ENCODE data around the gene FAF2.

DNA sequence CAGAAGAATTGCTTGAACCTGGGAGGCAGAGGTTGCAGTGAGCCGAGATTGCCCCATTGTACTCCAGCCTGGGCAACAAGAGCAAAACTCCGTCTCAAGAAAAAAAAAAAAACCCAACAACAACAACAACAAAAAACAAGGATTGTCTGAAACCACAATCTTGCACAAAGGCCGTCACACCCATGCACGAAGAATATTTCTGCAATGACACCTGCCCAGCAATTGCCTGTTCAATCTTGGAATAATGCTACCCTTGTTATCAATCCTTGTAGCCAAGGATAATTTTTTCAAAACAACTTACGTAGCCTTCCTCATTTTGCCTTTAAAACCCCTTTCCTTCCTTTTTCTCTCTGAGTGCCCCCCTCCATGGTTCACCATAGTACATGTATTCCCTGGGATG, 28.1 kb upstream of the FAF2 start:
- TF ChIP-seq, protein P1, sequence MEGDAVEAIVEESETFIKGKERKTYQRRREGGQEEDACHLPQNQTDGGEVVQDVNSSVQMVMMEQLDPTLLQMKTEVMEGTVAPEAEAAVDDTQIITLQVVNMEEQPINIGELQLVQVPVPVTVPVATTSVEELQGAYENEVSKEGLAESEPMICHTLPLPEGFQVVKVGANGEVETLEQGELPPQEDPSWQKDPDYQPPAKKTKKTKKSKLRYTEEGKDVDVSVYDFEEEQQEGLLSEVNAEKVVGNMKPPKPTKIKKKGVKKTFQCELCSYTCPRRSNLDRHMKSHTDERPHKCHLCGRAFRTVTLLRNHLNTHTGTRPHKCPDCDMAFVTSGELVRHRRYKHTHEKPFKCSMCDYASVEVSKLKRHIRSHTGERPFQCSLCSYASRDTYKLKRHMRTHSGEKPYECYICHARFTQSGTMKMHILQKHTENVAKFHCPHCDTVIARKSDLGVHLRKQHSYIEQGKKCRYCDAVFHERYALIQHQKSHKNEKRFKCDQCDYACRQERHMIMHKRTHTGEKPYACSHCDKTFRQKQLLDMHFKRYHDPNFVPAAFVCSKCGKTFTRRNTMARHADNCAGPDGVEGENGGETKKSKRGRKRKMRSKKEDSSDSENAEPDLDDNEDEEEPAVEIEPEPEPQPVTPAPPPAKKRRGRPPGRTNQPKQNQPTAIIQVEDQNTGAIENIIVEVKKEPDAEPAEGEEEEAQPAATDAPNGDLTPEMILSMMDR (IDR thresholded peaks at IDR 0.05), result no peak
- no peak for TF ChIP-seq POLR2A (IDR thresholded peaks at IDR 0.05)
